SHP77 treated with DMSO at 0.1 percent for 48 hours (cell line): ENCODE data around the gene PRKAR1B.
"Not testable (repeated sequence)": the region's sequence is repeated elsewhere in the genome, so short reads cannot be mapped to it uniquely, and the experiment has no call there.

Experiments
- DNase-seq: peaks from one replicate; lab custom pipeline; 2025; lab: John Stamatoyannopoulos, UW

Gene PRKAR1B

GRCh38 chr7:644381-645305 lies 82.4 kb downstream of the PRKAR1B start:
- no peak for DNase-seq

- no peak for DNase-seq
Measured at GRCh38 chr7:641966-642365, 85.1 kb downstream of the PRKAR1B start.

GRCh38 chr7:641269-641671 lies 85.8 kb downstream of the PRKAR1B start:
- peak; percentile 96 for DNase-seq

- no peak for DNase-seq
Measured at GRCh38 chr7:638256-639011, 88.6 kb downstream of the PRKAR1B start.

GRCh38 chr7:637826-638225 lies 89.3 kb downstream of the PRKAR1B start:
- DNase-seq: no peak

- peak; percentile 72 for DNase-seq
Measured at GRCh38 chr7:636396-636795, 90.7 kb downstream of the PRKAR1B start.

- DNase-seq: not testable (repeated sequence)
Measured at GRCh38 chr7:635687-636382, 91.2 kb downstream of the PRKAR1B start.

- no peak for DNase-seq
Measured at GRCh38 chr7:635227-635626, 91.9 kb downstream of the PRKAR1B start.

- no peak for DNase-seq
Measured at GRCh38 chr7:633381-634018, 93.6 kb downstream of the PRKAR1B start.

- no peak for DNase-seq
Measured at GRCh38 chr7:632831-633210, 94.3 kb downstream of the PRKAR1B start.

GRCh38 chr7:631964-632830 lies 94.9 kb downstream of the PRKAR1B start:
- DNase-seq: no peak

GRCh38 chr7:631291-631711 lies 95.8 kb downstream of the PRKAR1B start:
- no peak for DNase-seq

GRCh38 chr7:630539-630938 lies 96.5 kb downstream of the PRKAR1B start:
- no peak for DNase-seq

- no peak for DNase-seq
Measured at GRCh38 chr7:630111-630511, 97.0 kb downstream of the PRKAR1B start.

GRCh38 chr7:628826-629225 lies 98.3 kb downstream of the PRKAR1B start:
- no peak for DNase-seq

- DNase-seq: no peak
Measured at GRCh38 chr7:628402-628763, 98.7 kb downstream of the PRKAR1B start.

- no peak for DNase-seq
Measured at GRCh38 chr7:627661-628401, 99.2 kb downstream of the PRKAR1B start.

GRCh38 chr7:625376-625971 lies 101.6 kb downstream of the PRKAR1B start:
- no peak for DNase-seq

GRCh38 chr7:623464-623863 lies 103.6 kb downstream of the PRKAR1B start:
- no peak for DNase-seq
